Measurements from ENCODE around the gene POGLUT3.

The POGLUT3 gene

GRCh38 chr11:108498816-108499408, 728 bp upstream of the POGLUT3 start:
- no peak for DNase-seq

- DNase-seq, result peak; percentile 99
These were observed 703 bp downstream of the POGLUT3 start for GRCh38 chr11:108497317-108498045.

- peak; percentile 28 for DNase-seq
These were observed 1.4 kb downstream of the POGLUT3 start for GRCh38 chr11:108496643-108497256.

GRCh38 chr11:108495326-108495725, 2.9 kb downstream of the POGLUT3 start:
- no peak for DNase-seq

- no peak for DNase-seq
These were observed 4.0 kb downstream of the POGLUT3 start for GRCh38 chr11:108494182-108494581.

GRCh38 chr11:108491936-108492335, 6.2 kb downstream of the POGLUT3 start:
- DNase-seq, result no peak

- no peak for DNase-seq
These were observed 11.4 kb downstream of the POGLUT3 start for GRCh38 chr11:108486828-108487227.

- no peak for DNase-seq
These were observed 11.9 kb downstream of the POGLUT3 start for GRCh38 chr11:108486331-108486730.

GRCh38 chr11:108483163-108483562, 15.0 kb downstream of the POGLUT3 start:
- DNase-seq, result peak; percentile 4

- no peak for DNase-seq
These were observed 23.3 kb downstream of the POGLUT3 start for GRCh38 chr11:108474664-108475463.

GRCh38 chr11:108472681-108473080, 25.5 kb downstream of the POGLUT3 start:
- no peak for DNase-seq

- no peak for DNase-seq
These were observed 29.7 kb downstream of the POGLUT3 start for GRCh38 chr11:108468478-108468864.

GRCh38 chr11:108467091-108467823, 30.9 kb downstream of the POGLUT3 start, which contains the start of gene C11orf65:
Gene C11orf65 (minus strand): TSS chr11:108467529. CDS start chr11:108461559, 5,970 bp downstream.
- DNase-seq, result peak; percentile 97

- no peak for DNase-seq
These were observed 31.8 kb downstream of the POGLUT3 start for GRCh38 chr11:108466405-108466804.

- DNase-seq, result no peak
These were observed 44.9 kb downstream of the POGLUT3 start for GRCh38 chr11:108453207-108453835.
